ENCODE measurements around the gene ADARB1. TPM values are rescaled to one million over a fixed set of nuclear protein-coding genes. Genes with fewer than 3 reads are reported as not detected.

ADARB1 gene
- total RNA-seq, 4 donors from 2014 or later, result 3.4 to 15.6 (median 5.7) TPM

GRCh38 chr21:45207839-45208626 lies 133.7 kb downstream of the ADARB1 start:
- no peak overlapping the region for H3K4me3 ChIP-seq
- peaks cover 0 to 60% (median 16%) of the 10 kb centered on the region in 3 donors for H3K36me3 ChIP-seq
- H3K27ac ChIP-seq, result no peak overlapping the region
- TF ChIP-seq POLR2A (IDR thresholded peaks at IDR 0.05), result no peak
- no peak for TF ChIP-seq CTCF (IDR thresholded peaks at IDR 0.05)
- H3K27me3 ChIP-seq, result no peaks in the 10 kb centered on the region
- DNase-seq, result no peak
- no peaks in the 10 kb centered on the region for H3K9me3 ChIP-seq
- H3K4me1 ChIP-seq, result no peaks in the 10 kb centered on the region
- WGBS, 2 donors, result 78 to 91% methylated on average over 6 of the region's 9 CpGs
- intact Hi-C loops (cut with DNase I), result no loop called here

DNA sequence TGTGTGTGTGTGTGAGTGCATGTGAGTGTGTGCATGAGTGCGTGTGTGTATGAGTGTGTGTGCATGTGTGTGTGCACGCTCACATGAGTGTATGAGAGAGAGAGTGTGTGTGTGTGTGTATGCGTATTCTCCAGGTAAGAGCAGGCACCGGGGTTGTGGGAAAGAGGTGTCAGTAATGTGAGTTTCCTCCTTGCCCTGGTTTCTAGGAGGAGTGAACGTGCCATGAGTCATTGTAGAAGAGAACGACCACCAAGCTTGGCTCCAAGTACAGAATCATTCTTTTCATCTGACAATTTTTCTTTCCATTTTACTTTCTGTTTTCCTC lies 134.2 kb downstream of the ADARB1 start:
- Histone ChIP-seq H3K27ac (no peak overlapping the region), H3K4me1 (no peaks in the 10 kb centered on the region), H3K4me3 (no peak overlapping the region), H3K27me3 (no peaks in the 10 kb centered on the region), H3K9me3 (no peaks in the 10 kb centered on the region), H3K36me3 (peaks cover 0 to 54% (median 16%) of the 10 kb centered on the region in 3 donors)
- 74 to 76% methylated on average over 6 of the region's 6 CpGs for WGBS, 2 donors
- intact Hi-C loops (cut with DNase I), result no loop called here
- no peak for DNase-seq
- no peak for TF ChIP-seq POLR2A (IDR thresholded peaks at IDR 0.05)
- TF ChIP-seq CTCF (IDR thresholded peaks at IDR 0.05), result no peak

DNA sequence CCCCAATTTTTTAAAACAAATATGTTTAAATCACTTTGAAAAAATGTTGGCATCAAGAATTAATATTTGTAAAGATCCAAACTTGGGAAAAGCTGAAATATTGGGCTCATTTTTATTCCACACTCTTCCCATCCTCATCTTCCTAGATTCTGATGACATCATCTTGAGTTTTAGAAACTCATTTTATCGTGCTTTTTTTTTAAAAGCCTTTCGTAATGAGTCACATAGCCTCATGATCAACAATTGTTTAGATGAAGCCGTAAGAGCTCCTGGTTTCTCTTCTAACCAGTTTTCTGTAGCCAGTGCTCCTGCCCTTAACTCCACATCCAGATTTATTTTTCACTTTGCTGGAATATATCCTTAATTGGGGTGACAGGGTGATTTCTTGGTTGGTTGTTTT lies 134.7 kb downstream of the ADARB1 start:
- DNase-seq, result no peak
- intact Hi-C loops (cut with DNase I), result no loop called here
- Histone ChIP-seq H3K27ac (no peak overlapping the region), H3K4me3 (no peak overlapping the region), H3K9me3 (no peaks in the 10 kb centered on the region), H3K36me3 (peaks cover 0 to 52% (median 16%) of the 10 kb centered on the region in 3 donors), H3K4me1 (no peaks in the 10 kb centered on the region), H3K27me3 (no peaks in the 10 kb centered on the region)
- 45 to 54% methylated on average over 3 of the region's 3 CpGs for WGBS, 2 donors
- TF ChIP-seq CTCF (IDR thresholded peaks at IDR 0.05) (no peak), POLR2A (IDR thresholded peaks at IDR 0.05) (no peak)

DNA sequence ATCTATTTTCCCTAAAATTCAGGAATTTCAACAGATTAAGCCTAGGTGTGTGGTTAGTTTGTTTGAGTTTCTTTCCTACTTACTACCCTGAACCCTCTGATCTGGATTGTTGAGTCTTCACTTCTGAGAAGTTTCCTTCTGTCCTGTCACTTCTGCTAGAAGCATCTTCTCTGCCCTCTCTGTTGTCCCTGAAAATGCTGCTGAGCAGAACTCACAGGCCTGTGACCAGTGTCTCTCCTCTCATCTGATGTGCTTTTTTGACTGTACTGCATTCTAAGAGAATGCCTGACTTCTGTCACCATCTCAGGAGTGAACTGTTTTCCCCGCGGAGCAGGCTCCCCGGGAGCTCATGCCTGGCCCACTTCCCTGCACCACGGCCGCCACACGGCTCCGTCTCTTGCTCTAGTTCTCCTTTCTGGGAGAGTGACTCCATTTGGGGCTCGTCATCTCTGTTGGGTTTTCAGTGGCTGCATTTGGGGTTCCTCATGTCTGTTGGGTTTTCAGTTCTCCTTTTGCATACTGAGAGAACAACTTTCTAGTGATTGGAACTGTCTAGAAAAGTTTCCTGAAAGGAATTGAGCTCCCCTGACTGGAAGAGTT lies 135.4 kb downstream of the ADARB1 start:
- WGBS, 2 donors, result 73 to 95% methylated on average over 7 to 8 of the region's 8 CpGs
- Histone ChIP-seq H3K9me3 (no peaks in the 10 kb centered on the region), H3K36me3 (peaks cover 0 to 44% (median 12%) of the 10 kb centered on the region in 3 donors), H3K27ac (no peak overlapping the region), H3K4me3 (no peak overlapping the region), H3K4me1 (no peaks in the 10 kb centered on the region), H3K27me3 (no peaks in the 10 kb centered on the region)
- DNase-seq, result no peak
- TF ChIP-seq POLR2A (IDR thresholded peaks at IDR 0.05) (no peak), CTCF (IDR thresholded peaks at IDR 0.05) (no peak)
- intact Hi-C loops (cut with DNase I), result no loop called here

DNA sequence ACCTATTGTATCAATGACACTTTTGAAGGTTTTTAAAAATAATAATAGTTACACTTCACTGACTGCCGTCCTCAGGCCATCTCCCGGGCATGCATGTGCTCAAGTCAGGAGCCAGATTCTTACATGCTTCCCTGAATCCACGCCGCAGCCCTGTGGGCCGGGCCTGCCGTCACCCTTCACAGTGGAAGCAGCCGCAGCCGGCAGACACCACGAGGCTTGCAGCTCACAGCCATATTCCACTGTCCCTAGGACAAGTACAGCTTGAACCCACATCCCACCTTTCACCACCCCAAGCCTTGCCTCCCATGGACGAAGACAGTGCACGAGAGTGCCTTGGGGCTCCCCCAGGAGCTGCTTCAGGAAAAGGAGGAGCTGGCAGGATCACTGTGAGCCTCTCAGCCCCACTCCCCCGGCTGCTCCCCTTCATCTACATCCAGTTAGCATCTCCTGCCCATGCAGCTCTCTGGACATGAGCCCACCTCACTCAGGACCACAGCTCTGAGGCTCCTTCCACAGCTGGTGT lies 136.1 kb downstream of the ADARB1 start:
- intact Hi-C loops (cut with DNase I), result no loop called here
- Histone ChIP-seq H3K4me3 (no peak overlapping the region), H3K27me3 (no peaks in the 10 kb centered on the region), H3K27ac (no peak overlapping the region), H3K4me1 (no peaks in the 10 kb centered on the region), H3K36me3 (peaks cover 0 to 37% (median 5%) of the 10 kb centered on the region in 3 donors), H3K9me3 (no peaks in the 10 kb centered on the region)
- TF ChIP-seq POLR2A (IDR thresholded peaks at IDR 0.05) (no peak), CTCF (IDR thresholded peaks at IDR 0.05) (no peak)
- no peak for DNase-seq
- 87 to 89% methylated on average over 9 of the region's 12 CpGs for WGBS, 2 donors
